A549 treated with ZK216348 at 1 μM for 4 hours (cell line): ENCODE results near the gene CDH18. TPM values are rescaled to one million over a fixed set of nuclear protein-coding genes. Genes with fewer than 3 reads are reported as not detected.

Experiments
- total RNA-seq: library from RNA; stranded (reverse); fragments of 200-300 nt; extraction: Qiagen RNA extraction; gene quantifications from 5 replicates; pipeline ENCODE4 v1.2.3, GENCODE V29; 2022; ENCODE audit warnings: low read depth

Gene CDH18
- total RNA-seq = not detected in 5 replicates

DNA sequence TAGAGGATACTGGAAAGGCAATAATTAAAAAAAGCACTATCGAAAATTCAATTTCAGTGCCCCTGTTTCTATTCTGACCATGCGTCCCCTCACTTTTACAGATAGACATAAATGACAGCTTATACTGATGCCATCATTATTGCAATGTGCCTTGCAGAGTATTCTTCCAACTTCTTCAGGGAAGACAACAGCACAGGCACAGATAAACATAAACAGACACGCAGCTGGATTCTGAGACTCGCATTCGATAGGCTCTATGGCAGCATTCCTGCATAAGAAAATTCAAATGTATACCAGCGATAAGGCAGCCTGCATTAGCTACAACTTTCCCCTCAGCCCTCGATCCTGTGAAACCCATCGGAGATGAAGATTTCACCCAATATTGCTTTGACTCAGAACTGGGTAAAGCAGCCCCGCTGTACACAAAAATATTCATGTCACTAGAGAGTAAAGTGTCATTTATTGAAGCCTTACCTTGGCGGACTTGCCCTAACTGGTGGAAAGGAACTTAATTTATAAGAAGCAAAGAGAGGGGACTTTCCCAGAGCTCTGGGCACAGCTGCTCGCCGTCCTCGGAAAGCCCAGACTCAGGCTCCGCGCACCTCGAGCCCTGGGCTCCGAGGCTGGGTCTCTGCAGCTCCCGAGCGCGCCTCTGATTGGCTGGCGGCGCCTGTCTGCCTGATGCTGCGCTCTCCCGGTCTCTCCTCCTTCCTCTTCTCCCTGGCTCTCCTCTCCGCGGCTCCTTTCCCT lies at the start of gene CDH18:
Gene CDH18 (minus strand): TSS at position 589 of the 750 bp plus-strand sequence. CDS start 149,214 bp downstream, outside the sequence.

